Measurements from ENCODE around the gene PRR7. TPM values are rescaled to one million over a fixed set of nuclear protein-coding genes. Genes with fewer than 3 reads are reported as not detected.
"Not testable (repeated sequence)": the region's sequence is repeated elsewhere in the genome, so short reads cannot be mapped to it uniquely, and the experiment has no call there.

PRR7 gene
- total and polyA plus RNA-seq, 2 donors = 1.6 to 3.6 TPM

GRCh38 chr5:177485753-177486152, 39.1 kb downstream of the PRR7 start:
- not testable (repeated sequence) for H3K4me1 ChIP-seq (ENCODE audit: control insufficient read depth in 2 of 2, insufficient read depth in 2 of 2, low read length in 2 of 2); H3K9me3 ChIP-seq (ENCODE audit: control insufficient read depth in 2 of 2, insufficient read depth in 1 of 2, low read length in 1 of 2); H3K27ac ChIP-seq (ENCODE audit: low read depth in 1 of 2, low read length in 1 of 2); H3K27me3 ChIP-seq (ENCODE audit: control insufficient read depth in 2 of 2, insufficient read depth in 1 of 2, low read length in 1 of 2); H3K36me3 ChIP-seq (ENCODE audit: control insufficient read depth in 2 of 2, insufficient read depth in 2 of 2, low read length in 1 of 2); DNase-seq (ENCODE audit: low read depth in 6 of 9, low spot score in 9 of 9); H3K4me3 ChIP-seq (ENCODE audit: low read length in 2 of 2)
- 98% methylated on average over 3 of the region's 3 CpGs for WGBS

GRCh38 chr5:177486256-177486655, 39.6 kb downstream of the PRR7 start:
- 98% methylated on average over 3 of the region's 3 CpGs for WGBS
- Histone ChIP-seq H3K27me3 (ENCODE audit: control insufficient read depth in 2 of 2, insufficient read depth in 1 of 2, low read length in 1 of 2) (no peaks in the 10 kb centered on the region), H3K9me3 (ENCODE audit: control insufficient read depth in 2 of 2, insufficient read depth in 1 of 2, low read length in 1 of 2) (no peaks in the 10 kb centered on the region), H3K27ac (ENCODE audit: low read depth in 1 of 2, low read length in 1 of 2) (no peak overlapping the region), H3K4me3 (ENCODE audit: low read length in 2 of 2) (no peak overlapping the region), H3K36me3 (ENCODE audit: control insufficient read depth in 2 of 2, insufficient read depth in 2 of 2, low read length in 1 of 2) (no peaks in the 10 kb centered on the region), H3K4me1 (ENCODE audit: control insufficient read depth in 2 of 2, insufficient read depth in 2 of 2, low read length in 2 of 2) (peaks cover 0 to 7% of the 10 kb centered on the region in 2 donors)
- no peak for DNase-seq (ENCODE audit: low read depth in 6 of 9, low spot score in 9 of 9)

GRCh38 chr5:177487144-177487543, 40.5 kb downstream of the PRR7 start:
- 98% methylated on average over 8 of the region's 8 CpGs for WGBS
- H3K4me3 ChIP-seq (ENCODE audit: low read length in 2 of 2) = no peak overlapping the region
- H3K36me3 ChIP-seq (ENCODE audit: control insufficient read depth in 2 of 2, insufficient read depth in 2 of 2, low read length in 1 of 2) = no peaks in the 10 kb centered on the region
- no peak for DNase-seq (ENCODE audit: low read depth in 6 of 9, low spot score in 9 of 9)
- no peaks in the 10 kb centered on the region for H3K9me3 ChIP-seq (ENCODE audit: control insufficient read depth in 2 of 2, insufficient read depth in 1 of 2, low read length in 1 of 2)
- no peaks in the 10 kb centered on the region for H3K27me3 ChIP-seq (ENCODE audit: control insufficient read depth in 2 of 2, insufficient read depth in 1 of 2, low read length in 1 of 2)
- H3K4me1 ChIP-seq (ENCODE audit: control insufficient read depth in 2 of 2, insufficient read depth in 2 of 2, low read length in 2 of 2) = peaks cover 0 to 7% of the 10 kb centered on the region in 2 donors
- no peak overlapping the region for H3K27ac ChIP-seq (ENCODE audit: low read depth in 1 of 2, low read length in 1 of 2)

GRCh38 chr5:177487975-177488374, 41.4 kb downstream of the PRR7 start:
- no peak for DNase-seq (ENCODE audit: low read depth in 6 of 9, low spot score in 9 of 9)
- no peaks in the 10 kb centered on the region for H3K27me3 ChIP-seq (ENCODE audit: control insufficient read depth in 2 of 2, insufficient read depth in 1 of 2, low read length in 1 of 2)
- H3K36me3 ChIP-seq (ENCODE audit: control insufficient read depth in 2 of 2, insufficient read depth in 2 of 2, low read length in 1 of 2) = no peaks in the 10 kb centered on the region
- WGBS = 90% methylated on average over 15 of the region's 15 CpGs
- peaks cover 0 to 7% of the 10 kb centered on the region in 2 donors for H3K4me1 ChIP-seq (ENCODE audit: control insufficient read depth in 2 of 2, insufficient read depth in 2 of 2, low read length in 2 of 2)
- no peaks in the 10 kb centered on the region for H3K9me3 ChIP-seq (ENCODE audit: control insufficient read depth in 2 of 2, insufficient read depth in 1 of 2, low read length in 1 of 2)
- H3K4me3 ChIP-seq (ENCODE audit: low read length in 2 of 2) = no peak overlapping the region
- no peak overlapping the region for H3K27ac ChIP-seq (ENCODE audit: low read depth in 1 of 2, low read length in 1 of 2)

GRCh38 chr5:177489119-177489716, 42.6 kb downstream of the PRR7 start:
- Histone ChIP-seq H3K9me3 (ENCODE audit: control insufficient read depth in 2 of 2, insufficient read depth in 1 of 2, low read length in 1 of 2) (no peaks in the 10 kb centered on the region), H3K4me3 (ENCODE audit: low read length in 2 of 2) (no peak overlapping the region), H3K4me1 (ENCODE audit: control insufficient read depth in 2 of 2, insufficient read depth in 2 of 2, low read length in 2 of 2) (peaks cover 0 to 3% of the 10 kb centered on the region in 2 donors), H3K27ac (ENCODE audit: low read depth in 1 of 2, low read length in 1 of 2) (no peak overlapping the region), H3K27me3 (ENCODE audit: control insufficient read depth in 2 of 2, insufficient read depth in 1 of 2, low read length in 1 of 2) (no peaks in the 10 kb centered on the region), H3K36me3 (ENCODE audit: control insufficient read depth in 2 of 2, insufficient read depth in 2 of 2, low read length in 1 of 2) (no peaks in the 10 kb centered on the region)
- WGBS = 91% methylated on average over 26 of the region's 26 CpGs
- DNase-seq (ENCODE audit: low read depth in 6 of 9, low spot score in 9 of 9) = no peak

GRCh38 chr5:177490311-177490991, 43.8 kb downstream of the PRR7 start:
- H3K4me3 ChIP-seq (ENCODE audit: low read length in 2 of 2) = no peak overlapping the region
- no peak for DNase-seq (ENCODE audit: low read depth in 6 of 9, low spot score in 9 of 9)
- H3K9me3 ChIP-seq (ENCODE audit: control insufficient read depth in 2 of 2, insufficient read depth in 1 of 2, low read length in 1 of 2) = no peaks in the 10 kb centered on the region
- H3K36me3 ChIP-seq (ENCODE audit: control insufficient read depth in 2 of 2, insufficient read depth in 2 of 2, low read length in 1 of 2) = no peaks in the 10 kb centered on the region
- H3K27me3 ChIP-seq (ENCODE audit: control insufficient read depth in 2 of 2, insufficient read depth in 1 of 2, low read length in 1 of 2) = peaks cover 0 to under 1% of the 10 kb centered on the region in 2 donors
- H3K27ac ChIP-seq (ENCODE audit: low read depth in 1 of 2, low read length in 1 of 2) = no peak overlapping the region
- 98% methylated on average over 15 of the region's 15 CpGs for WGBS
- peaks cover 0 to 12% of the 10 kb centered on the region in 2 donors for H3K4me1 ChIP-seq (ENCODE audit: control insufficient read depth in 2 of 2, insufficient read depth in 2 of 2, low read length in 2 of 2)

GRCh38 chr5:177490992-177491391, 44.4 kb downstream of the PRR7 start:
- H3K27me3 ChIP-seq (ENCODE audit: control insufficient read depth in 2 of 2, insufficient read depth in 1 of 2, low read length in 1 of 2) = peaks cover 0 to 3% of the 10 kb centered on the region in 2 donors
- DNase-seq (ENCODE audit: low read depth in 6 of 9, low spot score in 9 of 9) = no peak
- H3K4me1 ChIP-seq (ENCODE audit: control insufficient read depth in 2 of 2, insufficient read depth in 2 of 2, low read length in 2 of 2) = peaks cover 0 to 18% of the 10 kb centered on the region in 2 donors
- no peak overlapping the region for H3K27ac ChIP-seq (ENCODE audit: low read depth in 1 of 2, low read length in 1 of 2)
- no peak overlapping the region for H3K4me3 ChIP-seq (ENCODE audit: low read length in 2 of 2)
- WGBS = 98% methylated on average over 16 of the region's 16 CpGs
- no peaks in the 10 kb centered on the region for H3K36me3 ChIP-seq (ENCODE audit: control insufficient read depth in 2 of 2, insufficient read depth in 2 of 2, low read length in 1 of 2)
- H3K9me3 ChIP-seq (ENCODE audit: control insufficient read depth in 2 of 2, insufficient read depth in 1 of 2, low read length in 1 of 2) = no peaks in the 10 kb centered on the region

GRCh38 chr5:177491429-177491945, 44.9 kb downstream of the PRR7 start:
- 87% methylated on average over 43 of the region's 43 CpGs for WGBS
- Histone ChIP-seq H3K36me3 (ENCODE audit: control insufficient read depth in 2 of 2, insufficient read depth in 2 of 2, low read length in 1 of 2) (no peaks in the 10 kb centered on the region), H3K4me3 (ENCODE audit: low read length in 2 of 2) (no peak overlapping the region), H3K27ac (ENCODE audit: low read depth in 1 of 2, low read length in 1 of 2) (no peak overlapping the region), H3K9me3 (ENCODE audit: control insufficient read depth in 2 of 2, insufficient read depth in 1 of 2, low read length in 1 of 2) (no peaks in the 10 kb centered on the region), H3K27me3 (ENCODE audit: control insufficient read depth in 2 of 2, insufficient read depth in 1 of 2, low read length in 1 of 2) (peaks cover 0 to 8% of the 10 kb centered on the region in 2 donors), H3K4me1 (ENCODE audit: control insufficient read depth in 2 of 2, insufficient read depth in 2 of 2, low read length in 2 of 2) (peaks cover 0 to 23% of the 10 kb centered on the region in 2 donors)
- DNase-seq (ENCODE audit: low read depth in 6 of 9, low spot score in 9 of 9) = peak in 1 of 9 donors; percentile 60

- 97% methylated on average over 54 of the region's 54 CpGs for WGBS
- H3K27ac ChIP-seq (ENCODE audit: low read depth in 1 of 2, low read length in 1 of 2) = peak overlapping the region in 1 of 2 donors; percentile 21
- peaks cover 0 to 14% of the 10 kb centered on the region in 2 donors for H3K27me3 ChIP-seq (ENCODE audit: control insufficient read depth in 2 of 2, insufficient read depth in 1 of 2, low read length in 1 of 2)
- no peak for DNase-seq (ENCODE audit: low read depth in 6 of 9, low spot score in 9 of 9)
- H3K36me3 ChIP-seq (ENCODE audit: control insufficient read depth in 2 of 2, insufficient read depth in 2 of 2, low read length in 1 of 2) = no peaks in the 10 kb centered on the region
- no peaks in the 10 kb centered on the region for H3K9me3 ChIP-seq (ENCODE audit: control insufficient read depth in 2 of 2, insufficient read depth in 1 of 2, low read length in 1 of 2)
- H3K4me3 ChIP-seq (ENCODE audit: low read length in 2 of 2) = no peak overlapping the region
- H3K4me1 ChIP-seq (ENCODE audit: control insufficient read depth in 2 of 2, insufficient read depth in 2 of 2, low read length in 2 of 2) = peaks cover 0 to 28% of the 10 kb centered on the region in 2 donors
These were observed 45.6 kb downstream of the PRR7 start for GRCh38 chr5:177491983-177492746.
